Measurements from ENCODE around the gene LHFPL6. TPM values are rescaled to one million over a fixed set of nuclear protein-coding genes. Genes with fewer than 3 reads are reported as not detected.

Gene LHFPL6
- total RNA-seq, 1 experiment from 2014 or later = 76.3 TPM

GRCh38 chr13:39378306-39378705, 224.7 kb downstream of the LHFPL6 start:
- Histone ChIP-seq H3K4me1 (replicated peaks) (no peaks in the 10 kb centered on the region), H3K27ac (no peak overlapping the region), H3K4me3 (no peak overlapping the region), H3K36me3 (no peaks in the 10 kb centered on the region), H3K27me3 (replicated peaks) (no peaks in the 10 kb centered on the region), H3K9me3 (replicated peaks) (no peaks in the 10 kb centered on the region)
- DNase-seq (ENCODE audit: low read depth in 1 of 2, low spot score in 2 of 2) = no peak

GRCh38 chr13:39377699-39378098, 225.3 kb downstream of the LHFPL6 start:
- DNase-seq (ENCODE audit: low read depth in 1 of 2, low spot score in 2 of 2) = no peak
- H3K4me1 ChIP-seq (replicated peaks) = no peaks in the 10 kb centered on the region
- H3K4me3 ChIP-seq = no peak overlapping the region
- no peaks in the 10 kb centered on the region for H3K27me3 ChIP-seq (replicated peaks)
- no peaks in the 10 kb centered on the region for H3K9me3 ChIP-seq (replicated peaks)
- H3K27ac ChIP-seq = no peak overlapping the region
- H3K36me3 ChIP-seq = no peaks in the 10 kb centered on the region

DNA sequence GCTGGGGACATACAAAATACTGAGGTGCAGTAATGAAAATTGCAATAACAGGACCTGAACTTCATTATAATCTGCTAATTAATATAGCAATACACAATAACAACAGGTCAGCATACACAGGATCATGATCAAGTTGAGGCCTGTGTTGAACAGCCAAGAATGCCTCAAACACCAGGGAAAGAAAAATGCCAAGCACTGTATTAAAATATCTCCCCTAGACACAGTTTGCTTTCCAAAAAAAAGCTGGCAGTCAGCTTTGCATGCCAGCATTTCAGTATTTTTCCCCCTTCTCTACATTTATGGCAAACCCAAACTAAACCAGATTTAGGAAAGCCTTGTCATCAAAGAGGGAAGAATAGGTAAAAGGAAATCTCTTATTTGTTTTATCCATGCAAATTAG, 226.9 kb downstream of the LHFPL6 start:
- H3K36me3 ChIP-seq = no peaks in the 10 kb centered on the region
- no peaks in the 10 kb centered on the region for H3K27me3 ChIP-seq (replicated peaks)
- H3K4me1 ChIP-seq (replicated peaks) = no peaks in the 10 kb centered on the region
- H3K27ac ChIP-seq = no peak overlapping the region
- no peaks in the 10 kb centered on the region for H3K9me3 ChIP-seq (replicated peaks)
- DNase-seq (ENCODE audit: low read depth in 1 of 2, low spot score in 2 of 2) = no peak
- H3K4me3 ChIP-seq = no peak overlapping the region

GRCh38 chr13:39375601-39376000, 227.4 kb downstream of the LHFPL6 start:
- Histone ChIP-seq H3K4me3 (no peak overlapping the region), H3K27ac (no peak overlapping the region), H3K9me3 (replicated peaks) (no peaks in the 10 kb centered on the region), H3K36me3 (no peaks in the 10 kb centered on the region), H3K4me1 (replicated peaks) (no peaks in the 10 kb centered on the region), H3K27me3 (replicated peaks) (no peaks in the 10 kb centered on the region)
- no peak for DNase-seq (ENCODE audit: low read depth in 1 of 2, low spot score in 2 of 2)

- no peak for DNase-seq (ENCODE audit: low read depth in 1 of 2, low spot score in 2 of 2)
- no peaks in the 10 kb centered on the region for H3K36me3 ChIP-seq
- no peak overlapping the region for H3K27ac ChIP-seq
- H3K4me3 ChIP-seq = no peak overlapping the region
- H3K9me3 ChIP-seq (replicated peaks) = no peaks in the 10 kb centered on the region
- H3K4me1 ChIP-seq (replicated peaks) = no peaks in the 10 kb centered on the region
- H3K27me3 ChIP-seq (replicated peaks) = no peaks in the 10 kb centered on the region
These were observed 228.2 kb downstream of the LHFPL6 start for GRCh38 chr13:39374741-39375189.

- DNase-seq (ENCODE audit: low read depth in 1 of 2, low spot score in 2 of 2) = no peak
- no peak overlapping the region for H3K27ac ChIP-seq
- H3K27me3 ChIP-seq (replicated peaks) = no peaks in the 10 kb centered on the region
- H3K36me3 ChIP-seq = no peaks in the 10 kb centered on the region
- no peak overlapping the region for H3K4me3 ChIP-seq
- no peaks in the 10 kb centered on the region for H3K9me3 ChIP-seq (replicated peaks)
- H3K4me1 ChIP-seq (replicated peaks) = no peaks in the 10 kb centered on the region
These were observed 229.8 kb downstream of the LHFPL6 start for GRCh38 chr13:39373145-39373544.

DNA sequence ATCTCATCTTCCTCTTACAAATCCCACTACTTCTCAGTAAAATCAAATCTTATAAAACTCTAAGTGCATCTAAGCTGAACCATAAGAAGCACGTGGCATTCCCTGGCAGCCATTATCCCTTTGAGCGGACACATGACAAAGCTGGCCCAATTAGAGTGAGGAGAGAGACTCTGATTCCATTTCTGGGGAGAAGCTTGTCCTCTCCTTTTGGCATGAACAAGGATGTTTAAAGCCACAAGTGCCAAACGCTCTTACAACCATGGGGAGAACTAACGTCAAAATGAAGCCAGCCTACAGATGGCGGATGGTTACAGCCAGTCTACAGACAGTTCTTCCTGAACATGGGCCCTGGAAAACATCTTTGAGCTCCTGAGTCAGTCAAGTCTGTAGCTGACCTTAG, 231.3 kb downstream of the LHFPL6 start:
- Histone ChIP-seq H3K36me3 (no peaks in the 10 kb centered on the region), H3K27me3 (replicated peaks) (no peaks in the 10 kb centered on the region), H3K27ac (no peak overlapping the region), H3K4me1 (replicated peaks) (no peaks in the 10 kb centered on the region), H3K9me3 (replicated peaks) (no peaks in the 10 kb centered on the region), H3K4me3 (no peak overlapping the region)
- DNase-seq (ENCODE audit: low read depth in 1 of 2, low spot score in 2 of 2) = no peak

- no peak for DNase-seq (ENCODE audit: low read depth in 1 of 2, low spot score in 2 of 2)
- no peaks in the 10 kb centered on the region for H3K27me3 ChIP-seq (replicated peaks)
- H3K4me1 ChIP-seq (replicated peaks) = no peaks in the 10 kb centered on the region
- H3K27ac ChIP-seq = no peak overlapping the region
- H3K36me3 ChIP-seq = no peaks in the 10 kb centered on the region
- no peak overlapping the region for H3K4me3 ChIP-seq
- no peaks in the 10 kb centered on the region for H3K9me3 ChIP-seq (replicated peaks)
These were observed 232.4 kb downstream of the LHFPL6 start for GRCh38 chr13:39370554-39370953.

DNA sequence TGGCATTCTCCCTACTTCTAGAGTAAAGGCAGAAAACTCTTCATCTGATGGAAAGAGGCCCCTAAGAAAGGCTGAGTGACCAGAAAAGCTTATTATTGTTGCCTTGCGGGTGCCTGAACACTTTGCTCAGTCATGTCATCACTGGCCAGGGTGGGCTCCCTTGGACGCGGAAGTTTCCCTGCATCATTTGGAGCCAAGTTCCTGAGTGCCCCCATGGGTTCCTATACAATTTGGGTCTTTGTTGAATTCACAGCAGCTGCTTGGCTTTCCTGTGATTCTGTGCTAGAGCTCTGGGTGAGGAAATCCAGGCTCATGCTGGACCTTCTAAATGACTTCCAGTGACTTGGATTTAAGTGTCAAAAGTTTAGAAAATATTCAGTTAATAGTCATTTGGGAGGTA, 232.9 kb downstream of the LHFPL6 start:
- no peaks in the 10 kb centered on the region for H3K9me3 ChIP-seq (replicated peaks)
- no peak overlapping the region for H3K4me3 ChIP-seq
- H3K27me3 ChIP-seq (replicated peaks) = no peaks in the 10 kb centered on the region
- H3K27ac ChIP-seq = no peak overlapping the region
- H3K4me1 ChIP-seq (replicated peaks) = no peaks in the 10 kb centered on the region
- no peak for DNase-seq (ENCODE audit: low read depth in 1 of 2, low spot score in 2 of 2)
- H3K36me3 ChIP-seq = no peaks in the 10 kb centered on the region

DNA sequence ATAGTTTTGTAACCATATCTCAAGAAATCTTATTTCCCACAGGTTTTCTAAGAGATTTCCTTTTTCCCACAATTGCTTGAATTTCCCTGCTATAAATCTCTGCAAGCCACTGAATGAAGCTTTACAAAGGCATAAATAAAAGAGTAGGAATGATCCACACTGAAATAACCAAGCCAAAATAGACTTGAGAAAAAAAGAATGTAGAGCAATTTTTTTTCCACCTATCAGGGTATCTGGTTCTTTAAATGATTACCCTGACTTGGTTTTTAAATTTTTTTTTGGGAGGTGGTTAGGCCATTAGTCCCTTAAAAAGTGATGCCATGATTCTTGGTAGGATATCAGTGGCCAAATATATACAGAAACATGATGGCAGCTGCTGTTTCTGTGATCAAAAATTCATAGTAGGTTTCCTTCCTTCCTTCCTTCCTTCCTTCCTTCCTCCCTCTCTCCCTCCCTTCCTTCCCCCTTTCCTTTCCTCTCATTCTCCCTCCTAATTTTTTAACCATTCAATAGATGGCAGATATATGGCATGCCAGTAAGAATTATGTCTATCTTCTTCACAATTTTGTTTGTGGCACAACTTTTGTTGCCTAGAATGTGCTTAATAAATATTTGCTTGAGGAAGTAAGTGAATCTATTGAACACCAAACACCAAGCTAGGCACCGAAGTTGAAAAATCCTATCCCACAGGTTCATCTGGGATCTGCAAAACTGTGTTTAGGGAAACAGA, 233.7 kb downstream of the LHFPL6 start:
- DNase-seq (ENCODE audit: low read depth in 1 of 2, low spot score in 2 of 2) = no peak
- Histone ChIP-seq H3K4me3 (no peak overlapping the region), H3K4me1 (replicated peaks) (no peaks in the 10 kb centered on the region), H3K27me3 (replicated peaks) (no peaks in the 10 kb centered on the region), H3K36me3 (no peaks in the 10 kb centered on the region), H3K9me3 (replicated peaks) (no peaks in the 10 kb centered on the region), H3K27ac (no peak overlapping the region)

GRCh38 chr13:39365879-39366278, 237.1 kb downstream of the LHFPL6 start:
- Histone ChIP-seq H3K27ac (no peak overlapping the region), H3K36me3 (no peaks in the 10 kb centered on the region), H3K4me3 (no peak overlapping the region), H3K27me3 (replicated peaks) (no peaks in the 10 kb centered on the region), H3K4me1 (replicated peaks) (no peaks in the 10 kb centered on the region), H3K9me3 (replicated peaks) (no peaks in the 10 kb centered on the region)
- no peak for DNase-seq (ENCODE audit: low read depth in 1 of 2, low spot score in 2 of 2)

DNA sequence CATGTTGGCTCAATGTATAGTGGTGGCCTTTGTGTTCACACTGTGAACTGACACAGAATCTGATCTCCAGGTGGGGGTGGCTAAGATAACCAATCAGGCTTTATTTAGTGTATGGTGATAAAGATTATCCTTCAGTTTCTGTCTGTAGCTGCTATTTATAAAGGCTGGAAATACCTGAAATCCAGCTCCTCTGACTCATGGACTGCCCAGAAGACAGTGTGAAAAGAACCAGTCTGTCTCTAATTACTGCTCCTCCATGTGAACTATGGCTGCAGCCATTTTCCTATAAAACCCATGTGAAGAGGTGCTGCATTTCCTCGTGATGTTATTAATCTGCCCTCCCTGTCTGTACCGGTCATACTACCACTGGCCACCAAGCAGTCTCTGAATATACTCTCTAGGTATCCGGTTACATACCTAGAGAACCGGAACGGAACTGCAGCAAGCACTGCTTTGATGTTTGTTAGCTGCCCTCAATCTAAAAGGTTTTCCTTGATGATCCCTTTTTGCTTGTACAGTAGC, 238.0 kb downstream of the LHFPL6 start:
- Histone ChIP-seq H3K27me3 (replicated peaks) (no peaks in the 10 kb centered on the region), H3K4me1 (replicated peaks) (no peaks in the 10 kb centered on the region), H3K36me3 (no peaks in the 10 kb centered on the region), H3K9me3 (replicated peaks) (no peaks in the 10 kb centered on the region), H3K4me3 (no peak overlapping the region), H3K27ac (no peak overlapping the region)
- DNase-seq (ENCODE audit: low read depth in 1 of 2, low spot score in 2 of 2) = no peak

- H3K27me3 ChIP-seq (replicated peaks) = no peaks in the 10 kb centered on the region
- DNase-seq (ENCODE audit: low read depth in 1 of 2, low spot score in 2 of 2) = no peak
These were observed 239.6 kb downstream of the LHFPL6 start for GRCh38 chr13:39363382-39363772.

DNA sequence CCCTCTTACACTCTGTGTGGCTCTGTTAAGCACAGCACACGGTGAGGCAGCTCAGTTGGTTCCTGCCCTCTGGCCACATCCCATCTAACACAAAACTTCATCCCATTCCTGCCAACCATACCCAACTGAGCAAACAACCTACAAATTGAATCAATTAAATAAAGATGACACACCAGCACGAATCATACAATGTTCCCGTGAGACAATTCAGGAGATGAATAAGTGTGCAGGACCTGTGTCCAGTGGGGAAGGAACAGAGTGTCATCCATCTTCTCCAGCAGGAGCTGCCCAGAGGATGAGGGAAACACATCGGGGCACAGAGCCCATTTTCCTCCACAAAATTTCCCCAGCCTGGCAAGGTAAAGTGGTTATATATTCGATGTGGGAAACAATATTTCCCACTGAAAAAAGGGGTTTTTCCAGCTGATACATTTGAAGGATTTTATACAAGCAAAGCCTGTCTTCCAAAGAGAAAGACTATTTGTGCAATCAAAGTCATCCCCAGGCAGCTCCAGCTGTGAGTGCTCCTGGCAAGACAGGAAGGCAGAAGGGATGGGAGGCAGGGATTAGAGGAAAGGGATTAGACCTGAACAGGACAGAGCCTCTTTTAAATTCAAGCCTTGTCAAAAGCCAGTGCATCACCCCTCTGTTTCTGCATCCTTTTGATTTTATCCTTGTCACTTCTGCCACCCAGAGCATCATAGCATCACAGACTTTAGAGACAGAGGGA, 240.2 kb downstream of the LHFPL6 start:
- no peaks in the 10 kb centered on the region for H3K36me3 ChIP-seq
- no peaks in the 10 kb centered on the region for H3K27me3 ChIP-seq (replicated peaks)
- H3K4me3 ChIP-seq = no peak overlapping the region
- no peak for DNase-seq (ENCODE audit: low read depth in 1 of 2, low spot score in 2 of 2)
- H3K27ac ChIP-seq = no peak overlapping the region
- H3K4me1 ChIP-seq (replicated peaks) = no peaks in the 10 kb centered on the region
- H3K9me3 ChIP-seq (replicated peaks) = no peaks in the 10 kb centered on the region

More at GRCh38 chr13:39363382-39363772, 239.6 kb downstream of the LHFPL6 start:
- H3K4me1 ChIP-seq (replicated peaks) = no peaks in the 10 kb centered on the region
- no peaks in the 10 kb centered on the region for H3K36me3 ChIP-seq
- no peaks in the 10 kb centered on the region for H3K9me3 ChIP-seq (replicated peaks)
- H3K4me3 ChIP-seq = no peak overlapping the region
- no peak overlapping the region for H3K27ac ChIP-seq

Data from SJSA1 (cell line).